ENCODE results near the gene PRDX5.

Gene PRDX5

GRCh38 chr11:64351136-64351631 is 33.3 kb downstream of the PRDX5 start:
- no peak for TF ChIP-seq ZFX (IDR thresholded peaks at IDR 0.05; ENCODE audit: borderline replicate concordance)
- no peak for TF ChIP-seq CTCF (IDR thresholded peaks at IDR 0.05)

GRCh38 chr11:64352099-64352994 is 34.4 kb downstream of the PRDX5 start:
- TF ChIP-seq ZFX (IDR thresholded peaks at IDR 0.05; ENCODE audit: borderline replicate concordance) (no peak), CTCF (IDR thresholded peaks at IDR 0.05) (no peak)
- H3K27ac ChIP-seq = no peak overlapping the region

More at GRCh38 chr11:64351136-64351631, 33.3 kb downstream of the PRDX5 start:
- H3K27ac ChIP-seq = no peak overlapping the region

GRCh38 chr11:64352995-64353714 is 35.2 kb downstream of the PRDX5 start:
- no peak overlapping the region for H3K27ac ChIP-seq
- no peak for TF ChIP-seq ZFX (IDR thresholded peaks at IDR 0.05; ENCODE audit: borderline replicate concordance)
- TF ChIP-seq CTCF (IDR thresholded peaks at IDR 0.05) = no peak

- no peak for TF ChIP-seq ZFX (IDR thresholded peaks at IDR 0.05; ENCODE audit: borderline replicate concordance)
- no peak for TF ChIP-seq CTCF (IDR thresholded peaks at IDR 0.05)
- H3K27ac ChIP-seq = no peak overlapping the region
Measured at GRCh38 chr11:64353715-64354506, 36.0 kb downstream of the PRDX5 start.

GRCh38 chr11:64355078-64355940 is 37.4 kb downstream of the PRDX5 start:
- peak overlapping the region; percentile 17; the same call in 1 of the 2 replicates for H3K27ac ChIP-seq
- TF ChIP-seq CTCF (IDR thresholded peaks at IDR 0.05) (peak; percentile 83), ZFX (IDR thresholded peaks at IDR 0.05; ENCODE audit: borderline replicate concordance) (no peak)

Data from 22Rv1 (cell line).